IMR-90 (cell line): ENCODE results near the gene PTPRU. TPM values are rescaled to one million over a fixed set of nuclear protein-coding genes. Genes with fewer than 3 reads are reported as not detected.

Source experiments
- ATAC-seq: fragments of 200-7000 bp; cut with Tn5 transposase; 2 replicates; pipeline ENCODE4 v1.9.1; 2020; ENCODE audit warnings: low read depth, mild to moderate bottlenecking, moderate library complexity
- BruUV-seq: library from RNA; stranded (reverse); fragments of 400-500 nt; replicated peaks from 2 replicates; lab custom pipeline; 2021; lab: Mats Ljungman, UMichigan
- CTCF ChIA-PET: fragments of 300-600 bp; formaldehyde crosslinking; extraction: SDS; loops from one replicate; lab custom pipeline; 2021; ENCODE audit warnings: antibody characterized with exemption; lab: Yijun Ruan, JAX
- POLR2A ChIA-PET: fragments of 300-600 bp; sonication (Branson Sonifier 250); formaldehyde crosslinking; loops from one replicate; lab custom pipeline; 2022; ENCODE audit warnings: antibody characterized with exemption; ENCODE audit not compliant: unreplicated experiment; lab: Charles Lee
- DNase-seq: peaks from one replicate; pipeline ENCODE4 v3.0.0; 2013
- H2AFZ ChIP-seq: replicated peaks from 2 replicates; pipeline ENCODE3; 2013; ENCODE audit warnings: low read length, mild to moderate bottlenecking; ENCODE audit not compliant: poor library complexity
- H2AK5ac ChIP-seq: 2 replicates; pipeline ENCODE4 v1.6.1; 2013; ENCODE audit warnings: low read depth, low read length, inconsistent platforms
- H2AK9ac ChIP-seq: replicated peaks from 2 replicates; pipeline ENCODE3; 2013; ENCODE audit warnings: mild to moderate bottlenecking, low read depth, low read length, moderate library complexity; ENCODE audit not compliant: poor library complexity
- H2BK120ac ChIP-seq: 2 replicates; pipeline ENCODE4 v1.6.1; 2013; ENCODE audit warnings: low read depth, low read length, inconsistent platforms
- H2BK15ac ChIP-seq: 3 replicates; pipeline ENCODE4 v1.6.1; 2013; ENCODE audit warnings: low read depth, low read length, inconsistent platforms
- H2BK20ac ChIP-seq: 2 replicates; pipeline ENCODE4 v1.6.1; 2013; ENCODE audit warnings: low read depth, mild to moderate bottlenecking, inconsistent platforms, low read length, moderate library complexity
- H2BK5ac ChIP-seq: 2 replicates; pipeline ENCODE4 v1.6.1; 2013; ENCODE audit warnings: mild to moderate bottlenecking, low read depth, low read length, inconsistent platforms; ENCODE audit not compliant: poor library complexity, severe bottlenecking
- H3K14ac ChIP-seq: replicated peaks from 2 replicates; pipeline ENCODE4 v1.6.1; 2013; ENCODE audit warnings: low read depth, low read length, inconsistent platforms
- H3K18ac ChIP-seq: 2 replicates; pipeline ENCODE4 v1.6.1; 2013; ENCODE audit warnings: low read depth, low read length, control low read depth
- H3K23ac ChIP-seq: 2 replicates; pipeline ENCODE4 v1.6.1; 2013; ENCODE audit warnings: low read depth, low read length, inconsistent platforms
- H3K27ac ChIP-seq: 2 replicates; pipeline ENCODE4 v1.5.1; 2013; ENCODE audit warnings: mild to moderate bottlenecking, control low read depth, low read length; ENCODE audit not compliant: insufficient read depth
- H3K27me3 ChIP-seq: 2 replicates; pipeline ENCODE4 v1.6.1; 2013; ENCODE audit warnings: low read length; ENCODE audit not compliant: control insufficient read depth, insufficient read depth
- H3K36me3 ChIP-seq: 2 replicates; pipeline ENCODE4 v1.6.1; 2013; ENCODE audit warnings: low read length, mixed read lengths; ENCODE audit not compliant: control insufficient read depth, insufficient read depth
- H3K4ac ChIP-seq: 2 replicates; pipeline ENCODE4 v1.6.1; 2013; ENCODE audit warnings: low read depth, low read length, inconsistent platforms
- H3K4me1 ChIP-seq: 2 replicates; pipeline ENCODE4 v1.6.1; 2013; ENCODE audit warnings: low read length, mixed read lengths; ENCODE audit not compliant: control insufficient read depth, insufficient read depth
- H3K4me2 ChIP-seq: 2 replicates; pipeline ENCODE4 v1.6.1; 2013; ENCODE audit warnings: low read depth, mild to moderate bottlenecking, control low read depth, low read length, moderate library complexity
- H3K4me3 ChIP-seq: 2 replicates; pipeline ENCODE4 v1.5.1; 2013; ENCODE audit warnings: low read depth, mild to moderate bottlenecking, control low read depth, low read length, moderate library complexity; ENCODE audit not compliant: insufficient read depth
- H3K56ac ChIP-seq: 2 replicates; pipeline ENCODE4 v1.6.1; 2013; ENCODE audit warnings: low read length, inconsistent platforms; ENCODE audit not compliant: insufficient read depth; ENCODE audit errors: extremely low read depth
- H3K79me1 ChIP-seq, 2 experiments: 2 replicates each; pipeline ENCODE4 v1.6.1; 2013; ENCODE audit warnings: low read length in 2 of 2, inconsistent platforms in 1 of 2, low read depth in 1 of 2
- H3K9ac ChIP-seq: 2 replicates; pipeline ENCODE4 v1.6.1; 2013; ENCODE audit warnings: low read depth, low read length, control low read depth
- H3K9me1 ChIP-seq: 2 replicates; pipeline ENCODE4 v1.6.1; 2013; ENCODE audit warnings: low read length, inconsistent platforms; ENCODE audit not compliant: insufficient read depth
- H3K9me3 ChIP-seq: 2 replicates; pipeline ENCODE4 v1.6.1; 2013; ENCODE audit warnings: low read length; ENCODE audit not compliant: control insufficient read depth, insufficient read depth
- H4K20me1 ChIP-seq: 2 replicates; pipeline ENCODE4 v1.6.1; 2013; ENCODE audit warnings: low read length, inconsistent platforms; ENCODE audit not compliant: insufficient read depth
- H4K5ac ChIP-seq: 2 replicates; pipeline ENCODE4 v1.6.1; 2013; ENCODE audit warnings: mild to moderate bottlenecking, low read depth, low read length, control low read depth
- H4K8ac ChIP-seq, 2 experiments: 2 replicates each; pipeline ENCODE4 v1.6.1; 2013; ENCODE audit warnings: low read depth in 2 of 2, low read length in 2 of 2, control low read depth in 1 of 2, inconsistent platforms in 1 of 2
- H4K91ac ChIP-seq: 2 replicates; pipeline ENCODE4 v1.6.1; 2013; ENCODE audit warnings: low read depth, low read length, inconsistent platforms; ENCODE audit not compliant: insufficient read depth
- BHLHE40 ChIP-seq: fragments of 150-350 bp; IDR thresholded peaks from 2 replicates; pipeline ENCODE4 v1.6.1; 2016; ENCODE audit warnings: mild to moderate bottlenecking, low read depth, low read length
- CEBPB ChIP-seq: IDR thresholded peaks from 2 replicates; pipeline ENCODE4 v1.6.1; 2012; ENCODE audit warnings: low read depth, low read length, improper control_type of control experiment
- CHD1 ChIP-seq: IDR thresholded peaks from 2 replicates; pipeline ENCODE4 v1.6.1; 2012; ENCODE audit warnings: low read depth, low read length, improper control_type of control experiment
- ELK1 ChIP-seq: fragments of 150-350 bp; IDR thresholded peaks from 2 replicates; pipeline ENCODE4 v1.6.1; 2016; ENCODE audit warnings: low read depth, mild to moderate bottlenecking, low read length, moderate library complexity, borderline replicate concordance
- FOS ChIP-seq: fragments of 150-350 bp; IDR thresholded peaks from 2 replicates; pipeline ENCODE4 v1.6.1; 2016; ENCODE audit warnings: low read depth, low read length
- MAFK ChIP-seq: IDR thresholded peaks from 2 replicates; pipeline ENCODE4 v1.6.1; 2012; ENCODE audit warnings: low read depth, low read length, improper control_type of control experiment
- MAZ ChIP-seq: IDR thresholded peaks from 2 replicates; pipeline ENCODE4 v1.6.1; 2012; ENCODE audit warnings: low read depth, mild to moderate bottlenecking, low read length, improper control_type of control experiment, moderate library complexity, borderline replicate concordance
- MXI1 ChIP-seq: IDR thresholded peaks from 2 replicates; pipeline ENCODE4 v1.6.1; 2012; ENCODE audit warnings: low read depth, mild to moderate bottlenecking, low read length, moderate library complexity, borderline replicate concordance
- RAD21 ChIP-seq: IDR thresholded peaks from 2 replicates; pipeline ENCODE4 v1.6.1; 2012; ENCODE audit warnings: low read length, improper control_type of control experiment
- RCOR1 ChIP-seq: IDR thresholded peaks from 2 replicates; pipeline ENCODE4 v1.6.1; 2012; ENCODE audit warnings: mild to moderate bottlenecking, low read length, improper control_type of control experiment; ENCODE audit not compliant: insufficient replicate concordance
- RFX5 ChIP-seq: IDR thresholded peaks from 2 replicates; pipeline ENCODE4 v1.8.0; 2012; ENCODE audit warnings: low read depth, mild to moderate bottlenecking, low read length, moderate library complexity
- WGBS, 2 experiments: methylation state at CpG; one replicate each; pipeline versions ENCODE4 v1.1.5 to v1.1.7; 2013; ENCODE audit warnings: missing lambda C conversion rate in 2 of 2; ENCODE audit not compliant: insufficient read length in 1 of 2; ENCODE audit errors: extremely low coverage in 2 of 2; 5-methylcytosine and 5-hydroxymethylcytosine counted together
- dilution Hi-C: fragments of 300-500 bp; cut with HindIII; formaldehyde crosslinking; loops from one replicate; pipeline ENCODE4 v1.14.3; 2018; ENCODE audit warnings: low sequenced_read_pairs; ENCODE audit not compliant: unreplicated experiment
- in situ Hi-C: fragments of 300-500 bp; cut with MboI; formaldehyde crosslinking; loops from 3 replicates; pipeline ENCODE4 v1.14.3; 2019; ENCODE audit warnings: low sequenced_read_pairs, inconsistent platforms, mixed read lengths
- intact Hi-C: fragments of 100-400 bp; cut with micrococcal nuclease; formaldehyde crosslinking; loops from 2 replicates; pipeline ENCODE4 v1.10.0; 2022
- polyA plus RNA-seq, 3 experiments: library from polyadenylated mRNA; depleted of rRNA; stranded (reverse); fragments of >200 nt; gene quantifications; 2 replicates each; pipeline ENCODE4 v1.2.3, GENCODE V29; 2012; ENCODE audit warnings: low replicate concordance in 1 of 3
- total RNA-seq: library from RNA; depleted of rRNA; stranded (reverse); fragments of >200 nt; gene quantifications from 2 replicates; pipeline ENCODE4 v1.2.3, GENCODE V29; 2012
- TF ChIP-seq, protein P1 (sequence below): fragments of 150-350 bp; IDR thresholded peaks from 2 replicates; pipeline ENCODE4 v1.6.1; 2017; ENCODE audit warnings: mild to moderate bottlenecking, antibody characterized with exemption, low read length, low read depth

PTPRU gene
- total and polyA plus RNA-seq, 2 of the 4 experiments (the other 2 are of a cell fraction): 7.0 to 10.7 TPM

GRCh38 chr1:29247571-29248273 is 11.4 kb downstream of the PTPRU start:
- no peaks in the 10 kb centered on the region for H4K20me1 ChIP-seq
- in situ Hi-C loops (loop anchor here (10.0 kb wide), 5 partner anchors 137 to 1137 kb away; no protein-coding TSS in a partner anchor), intact Hi-C loops (loop anchor here (5.0 kb wide), 2 partner anchors 95 to 150 kb away; no protein-coding TSS in a partner anchor), dilution Hi-C loops (no loop called here)
- no peak overlapping the region for H2BK5ac ChIP-seq
- peaks cover 17% of the 10 kb centered on the region for H3K9me1 ChIP-seq
- no peak overlapping the region for H3K27ac ChIP-seq
- H2AFZ ChIP-seq: no peak overlapping the region
- peaks cover 0 to 12% of the 10 kb centered on the region in 2 experiments; a peak in 1 of 4 replicates for H3K79me1 ChIP-seq
- no TSS peak for BruUV-seq
- no peak for ATAC-seq
- H3K14ac ChIP-seq: no peak overlapping the region
- no peaks in the 10 kb centered on the region for H3K9me3 ChIP-seq
- no peak overlapping the region for H2BK20ac ChIP-seq
- no peak overlapping the region for H3K4me3 ChIP-seq
- H4K91ac ChIP-seq: no peak overlapping the region
- H4K8ac ChIP-seq: no peak overlapping the region
- no peak overlapping the region for H3K56ac ChIP-seq
- no peak overlapping the region for H4K5ac ChIP-seq
- H3K23ac ChIP-seq: no peak overlapping the region
- H3K36me3 ChIP-seq: no peaks in the 10 kb centered on the region
- no peak overlapping the region for H2AK9ac ChIP-seq
- no peak overlapping the region for H2AK5ac ChIP-seq
- no peaks in the 10 kb centered on the region for H3K27me3 ChIP-seq
- 89% methylated on average over 2 of the region's 8 CpGs; no CpG with 5 or more reads in 1 of the 2 experiments for WGBS, 2 experiments
- H3K4me1 ChIP-seq: peaks cover 15% of the 10 kb centered on the region
- ChIA-PET CTCF (no interaction called here), POLR2A (no interaction called here)
- H3K4ac ChIP-seq: no peak overlapping the region; the same call in 1 of the 2 replicates
- H3K18ac ChIP-seq: no peak overlapping the region
- no peak for DNase-seq
- H2BK120ac ChIP-seq: no peak overlapping the region
- TF ChIP-seq RAD21 (no peak), CHD1 (no peak), CEBPB (no peak), RCOR1 (no peak), FOS (no peak), MXI1 (no peak), MAZ (no peak), ELK1 (no peak), BHLHE40 (no peak), RFX5 (no peak), MAFK (no peak)
- TF ChIP-seq, protein P1, sequence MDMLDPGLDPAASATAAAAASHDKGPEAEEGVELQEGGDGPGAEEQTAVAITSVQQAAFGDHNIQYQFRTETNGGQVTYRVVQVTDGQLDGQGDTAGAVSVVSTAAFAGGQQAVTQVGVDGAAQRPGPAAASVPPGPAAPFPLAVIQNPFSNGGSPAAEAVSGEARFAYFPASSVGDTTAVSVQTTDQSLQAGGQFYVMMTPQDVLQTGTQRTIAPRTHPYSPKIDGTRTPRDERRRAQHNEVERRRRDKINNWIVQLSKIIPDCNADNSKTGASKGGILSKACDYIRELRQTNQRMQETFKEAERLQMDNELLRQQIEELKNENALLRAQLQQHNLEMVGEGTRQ: no peak
- H2BK15ac ChIP-seq: no peak overlapping the region
- no peak overlapping the region for H3K9ac ChIP-seq
- no peak overlapping the region for H3K4me2 ChIP-seq
